Smooth muscle cell (in vitro differentiated cells): ENCODE data around the gene NEFH. TPM values are rescaled to one million over a fixed set of nuclear protein-coding genes. Genes with fewer than 3 reads are reported as not detected.

Experiments used
- DNase-seq: peaks from one replicate; lab custom pipeline; 2025; ENCODE audit not compliant: unreplicated experiment; lab: John Stamatoyannopoulos, UW
- H2AFZ ChIP-seq: fragments of 200-600 bp; sonication (generic); 2 replicates; pipeline ENCODE4 v1.6.0; 2016; ENCODE audit warnings: antibody characterized with exemption, low read depth, mild to moderate bottlenecking
- H3F3A ChIP-seq: fragments of 200-600 bp; sonication (generic); 2 replicates; pipeline ENCODE4 v1.6.0; 2017; ENCODE audit warnings: antibody characterized with exemption, low read depth
- H3K27ac ChIP-seq: fragments of 200-600 bp; sonication (generic); 2 replicates; pipeline ENCODE4 v1.5.1; 2016; ENCODE audit warnings: low read depth, mild to moderate bottlenecking
- H3K27me3 ChIP-seq: fragments of 200-600 bp; sonication (generic); 2 replicates; pipeline ENCODE4 v1.6.1; 2016; ENCODE audit warnings: low read depth, mild to moderate bottlenecking
- H3K36me3 ChIP-seq: fragments of 200-600 bp; sonication (generic); 2 replicates; pipeline ENCODE4 v1.5.1; 2016; ENCODE audit warnings: low read depth
- H3K4me1 ChIP-seq: fragments of 200-600 bp; sonication (generic); 2 replicates; pipeline ENCODE4 v1.5.1; 2016; ENCODE audit warnings: low read depth
- H3K4me2 ChIP-seq: fragments of 200-600 bp; sonication (generic); 2 replicates; pipeline ENCODE4 v1.6.0; 2016; ENCODE audit warnings: mild to moderate bottlenecking
- H3K4me3 ChIP-seq: fragments of 200-600 bp; sonication (generic); 2 replicates; pipeline ENCODE4 v1.5.1; 2016; ENCODE audit warnings: mild to moderate bottlenecking
- H3K79me2 ChIP-seq: fragments of 200-600 bp; sonication (generic); 2 replicates; pipeline ENCODE4 v1.6.0; 2016; ENCODE audit warnings: low read depth, mild to moderate bottlenecking
- H3K9ac ChIP-seq: fragments of 200-600 bp; sonication (generic); 2 replicates; pipeline ENCODE4 v1.6.0; 2016; ENCODE audit warnings: low read depth
- H3K9me3 ChIP-seq: fragments of 200-600 bp; sonication (generic); replicated peaks from 2 replicates; pipeline ENCODE4 v1.5.1; 2016; ENCODE audit warnings: low read depth
- H4K20me1 ChIP-seq: fragments of 200-600 bp; sonication (generic); 2 replicates; pipeline ENCODE4 v1.6.0; 2016; ENCODE audit warnings: low read depth
- CTCF ChIP-seq: fragments of 200-600 bp; sonication (generic); IDR thresholded peaks from 2 replicates; pipeline ENCODE4 v1.5.1; 2017; ENCODE audit warnings: borderline replicate concordance, mild to moderate bottlenecking, antibody characterized with exemption; ENCODE audit not compliant: insufficient read depth, poor library complexity, severe bottlenecking
- WGBS: methylation state at CpG from one replicate; pipeline ENCODE4 v1.1.7; 2016; ENCODE audit warnings: low lambda C conversion rate; 5-methylcytosine and 5-hydroxymethylcytosine counted together
- polyA plus RNA-seq: library from polyadenylated mRNA; unstranded; fragments of >200 nt; fragmentation: Nextera tagmentation; extraction: Ambion mirVana; gene quantifications from 2 replicates; pipeline ENCODE4 v1.2.1, GENCODE V29; 2016
- total RNA-seq: library from RNA; depleted of rRNA; stranded (reverse); fragments of >200 nt; gene quantifications from 2 replicates; pipeline ENCODE4 v1.2.3, GENCODE V29; 2014

Gene NEFH
- total and polyA plus RNA-seq, 2 experiments from 2014 or later, result 1.1 TPM; not detected in 1

GRCh38 chr22:29478326-29479276 is 1.4 kb upstream of the NEFH start:
- Histone ChIP-seq H3K36me3 (no peaks in the 10 kb centered on the region), H3K4me2 (no peak overlapping the region), H3F3A (no peaks in the 10 kb centered on the region), H2AFZ (no peak overlapping the region), H3K4me1 (peaks cover 18% of the 10 kb centered on the region), H3K27ac (no peak overlapping the region), H4K20me1 (no peaks in the 10 kb centered on the region), H3K79me2 (no peaks in the 10 kb centered on the region), H3K9ac (no peak overlapping the region), H3K9me3 (no peaks in the 10 kb centered on the region), H3K27me3 (peaks cover 58% of the 10 kb centered on the region), H3K4me3 (no peak overlapping the region)
- DNase-seq, result no peak
- WGBS, result 21% methylated on average over 21 of the region's 21 CpGs
- no peak for TF ChIP-seq CTCF

GRCh38 chr22:29480262-29480511 is 169 bp downstream of the NEFH start:
- H3K27ac ChIP-seq, result no peak overlapping the region
- peak overlapping the region; percentile 73 for H3K4me2 ChIP-seq
- H4K20me1 ChIP-seq, result no peaks in the 10 kb centered on the region
- H3K27me3 ChIP-seq, result peaks cover 58% of the 10 kb centered on the region
- H3K9ac ChIP-seq, result no peak overlapping the region
- no peak for TF ChIP-seq CTCF
- peaks cover 18% of the 10 kb centered on the region for H3K4me1 ChIP-seq
- peak overlapping the region; percentile 34 for H3K4me3 ChIP-seq
- H3K36me3 ChIP-seq, result no peaks in the 10 kb centered on the region
- no peak overlapping the region for H2AFZ ChIP-seq
- H3F3A ChIP-seq, result no peaks in the 10 kb centered on the region
- DNase-seq, result no peak
- H3K9me3 ChIP-seq, result no peaks in the 10 kb centered on the region
- 9% methylated on average over 36 of the region's 39 CpGs for WGBS
- no peaks in the 10 kb centered on the region for H3K79me2 ChIP-seq

- Histone ChIP-seq H3K4me3 (peak overlapping the region; percentile 34), H3K9ac (no peak overlapping the region), H4K20me1 (no peaks in the 10 kb centered on the region), H3K27me3 (peaks cover 58% of the 10 kb centered on the region), H2AFZ (no peak overlapping the region), H3K27ac (no peak overlapping the region), H3K36me3 (no peaks in the 10 kb centered on the region), H3K9me3 (no peaks in the 10 kb centered on the region), H3K79me2 (no peaks in the 10 kb centered on the region), H3K4me1 (peaks cover 18% of the 10 kb centered on the region), H3F3A (no peaks in the 10 kb centered on the region), H3K4me2 (peak overlapping the region; percentile 73)
- WGBS, result 14% methylated on average over 106 of the region's 107 CpGs
- no peak for TF ChIP-seq CTCF
- no peak for DNase-seq
These were observed 670 bp downstream of the NEFH start for GRCh38 chr22:29480512-29481264.
